NCI-H748 (cell line): ENCODE results near the gene ARHGAP15.

Source experiments
- DNase-seq: peaks from one replicate; lab custom pipeline; 2025; ENCODE audit not compliant: unreplicated experiment; lab: John Stamatoyannopoulos, UW

ARHGAP15 gene

DNA sequence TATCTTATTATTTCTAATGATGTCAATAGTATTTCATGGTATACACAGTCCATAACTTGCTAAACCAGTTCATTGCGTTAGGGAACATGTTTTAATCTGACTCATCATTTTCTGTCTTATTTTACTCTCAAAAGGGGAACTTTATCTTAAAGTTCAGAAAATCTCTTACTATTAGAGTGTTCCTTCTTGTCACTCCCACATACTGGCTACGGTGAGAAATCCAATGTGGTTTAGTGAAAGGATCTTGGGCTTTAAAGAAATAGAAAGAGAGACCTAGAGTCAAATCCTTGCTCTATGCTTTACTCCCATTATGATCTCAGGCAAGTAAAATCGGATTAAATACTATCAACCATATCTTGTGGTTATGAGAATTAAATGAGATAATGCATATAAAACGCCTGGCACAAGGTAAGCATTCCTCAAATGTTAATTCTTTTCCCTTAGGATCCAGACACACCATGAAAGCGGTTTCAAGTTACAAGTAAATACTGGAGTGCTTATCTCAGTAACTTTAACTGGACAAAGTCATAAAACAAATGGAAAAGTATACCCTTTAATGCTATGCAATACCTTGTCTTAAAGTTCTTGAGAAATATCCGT lies 576.0 kb downstream of the ARHGAP15 start:
- DNase-seq, result no peak

DNA sequence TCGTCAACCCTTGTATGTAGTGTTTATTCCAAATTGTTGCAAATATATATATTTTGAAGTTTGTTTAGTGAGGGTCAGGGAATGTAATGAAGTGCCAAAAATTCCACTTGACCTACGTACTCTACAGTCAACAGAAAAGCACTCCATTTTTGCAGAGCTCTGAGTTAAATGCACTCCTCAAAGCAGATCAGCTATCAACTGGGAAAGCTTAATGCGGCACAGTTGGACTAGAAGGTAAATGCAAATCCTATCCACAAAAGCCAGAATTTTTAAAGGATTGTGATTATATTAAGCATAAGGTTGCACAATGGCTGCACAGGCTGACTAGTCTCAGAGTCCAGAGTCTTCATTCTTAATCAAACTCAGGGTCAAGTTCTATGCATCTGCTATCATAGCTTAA lies 577.1 kb downstream of the ARHGAP15 start:
- no peak for DNase-seq

GRCh38 chr2:143708682-143709081 lies 579.5 kb downstream of the ARHGAP15 start:
- no peak for DNase-seq

DNA sequence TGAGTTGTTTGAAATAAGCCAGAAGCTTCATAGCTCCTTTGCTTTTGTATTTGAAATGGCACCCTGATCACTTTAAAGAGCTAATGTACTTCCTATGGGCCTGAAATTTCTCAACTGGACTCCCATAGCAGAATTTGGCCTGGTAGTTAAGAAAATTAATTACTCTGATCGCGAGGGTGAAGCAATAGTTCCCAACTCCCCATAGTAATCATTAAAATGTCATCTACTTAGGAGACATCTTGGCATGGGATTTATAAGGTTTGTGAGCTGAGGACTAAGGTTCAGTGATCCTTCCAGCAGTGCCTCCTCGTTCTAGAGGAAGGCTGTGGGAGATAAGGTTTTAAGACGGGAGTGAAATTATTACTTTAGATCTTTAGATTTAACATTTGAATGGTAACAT lies 581.0 kb downstream of the ARHGAP15 start:
- no peak for DNase-seq

- no peak for DNase-seq
These were observed 581.7 kb downstream of the ARHGAP15 start for GRCh38 chr2:143710879-143711278.

- no peak for DNase-seq
These were observed 587.3 kb downstream of the ARHGAP15 start for GRCh38 chr2:143716522-143716921.

DNA sequence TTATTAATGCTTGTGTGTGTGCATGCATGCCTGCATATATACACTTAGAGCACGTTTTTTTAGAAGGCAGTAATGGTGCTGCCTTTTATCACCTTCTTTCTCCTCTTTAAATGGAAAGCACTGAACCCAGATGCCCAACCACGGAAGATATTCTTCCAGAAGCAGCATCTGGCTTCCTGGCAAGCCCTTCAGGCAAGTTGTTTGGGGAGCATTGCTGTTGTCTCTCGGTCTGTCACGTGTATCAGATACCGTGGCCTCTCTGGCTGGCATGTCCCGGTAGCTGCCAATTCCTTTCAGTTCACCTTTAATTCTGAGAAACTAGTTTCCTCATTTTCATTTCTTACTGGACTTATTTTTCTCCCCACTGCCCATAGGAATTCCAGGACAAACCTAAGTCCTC lies 587.8 kb downstream of the ARHGAP15 start:
- no peak for DNase-seq

DNA sequence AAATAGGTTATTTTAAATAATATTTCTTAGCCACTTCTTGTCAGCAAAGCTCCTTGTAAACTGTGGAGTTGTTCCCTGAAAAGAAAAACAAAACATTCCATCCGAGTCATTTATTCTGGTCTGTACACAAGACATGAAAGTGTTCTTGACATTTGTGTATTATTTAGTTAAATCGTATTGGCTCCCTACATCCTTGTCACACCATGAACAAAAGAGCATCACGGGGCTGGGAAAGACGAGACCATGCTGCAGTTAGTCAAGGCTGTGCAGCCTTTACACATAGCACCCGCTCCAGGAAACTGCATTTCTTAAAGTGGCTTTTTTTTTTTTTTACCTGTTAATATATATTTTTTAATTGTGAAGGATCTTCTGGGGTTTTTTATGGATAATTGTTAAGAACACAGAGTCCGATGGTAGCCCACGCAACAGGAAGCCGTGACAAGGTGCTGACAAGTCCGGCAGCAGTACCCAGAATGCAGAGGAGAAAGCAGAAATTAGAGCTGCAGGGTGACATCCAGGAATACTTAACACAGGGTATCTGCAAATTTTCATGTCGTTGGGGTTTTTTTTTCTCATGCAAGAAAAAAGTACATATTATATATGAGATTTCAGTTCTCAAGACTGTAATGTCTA lies 588.4 kb downstream of the ARHGAP15 start:
- no peak for DNase-seq

GRCh38 chr2:143718745-143719144 lies 589.5 kb downstream of the ARHGAP15 start:
- no peak for DNase-seq

DNA sequence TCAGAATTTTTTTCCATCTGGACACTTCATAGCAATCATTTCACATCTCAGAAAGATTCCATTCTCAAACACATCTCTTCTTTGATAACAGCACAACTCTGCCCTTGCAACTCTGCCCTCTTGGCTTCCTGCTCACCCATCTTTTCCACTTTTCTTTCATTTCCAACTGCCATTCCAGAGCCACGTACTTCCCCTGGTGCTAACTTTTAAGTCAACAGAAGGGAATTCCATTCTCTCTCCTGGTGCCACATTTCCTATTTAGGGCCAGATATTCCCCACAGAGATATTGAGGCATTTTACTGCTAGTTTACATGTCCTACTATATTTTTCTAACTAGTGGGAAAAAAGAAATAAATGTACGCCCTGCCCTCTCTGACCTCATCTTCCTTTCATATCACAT lies 590.2 kb downstream of the ARHGAP15 start:
- no peak for DNase-seq

DNA sequence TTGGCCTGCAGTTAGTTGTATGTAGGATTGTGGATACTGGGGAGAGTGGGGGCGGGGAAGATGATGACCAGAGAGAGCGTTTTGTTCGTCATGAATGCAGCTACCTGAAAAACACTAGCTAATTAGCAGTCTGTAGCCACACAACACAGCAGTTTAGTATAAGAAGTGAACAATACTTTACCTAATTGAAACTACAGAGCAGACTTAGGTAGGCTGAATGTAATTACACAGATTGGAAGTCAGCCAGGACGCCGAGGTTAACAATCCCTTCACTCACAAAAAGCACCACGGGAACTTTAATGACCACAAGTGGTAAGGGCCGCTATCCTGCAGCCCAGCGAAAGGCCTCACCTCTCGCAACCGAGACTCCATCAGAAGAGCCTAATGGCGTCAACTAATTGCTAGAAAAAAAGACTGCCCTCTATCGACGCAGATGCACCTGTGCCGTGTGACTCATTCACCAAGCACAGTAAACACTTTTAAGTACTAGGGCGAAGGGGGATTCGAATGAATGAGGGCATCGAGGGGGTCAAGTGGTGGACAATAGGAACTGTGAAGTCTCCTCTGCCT lies 591.0 kb downstream of the ARHGAP15 start:
- DNase-seq, result peak; percentile 93

DNA sequence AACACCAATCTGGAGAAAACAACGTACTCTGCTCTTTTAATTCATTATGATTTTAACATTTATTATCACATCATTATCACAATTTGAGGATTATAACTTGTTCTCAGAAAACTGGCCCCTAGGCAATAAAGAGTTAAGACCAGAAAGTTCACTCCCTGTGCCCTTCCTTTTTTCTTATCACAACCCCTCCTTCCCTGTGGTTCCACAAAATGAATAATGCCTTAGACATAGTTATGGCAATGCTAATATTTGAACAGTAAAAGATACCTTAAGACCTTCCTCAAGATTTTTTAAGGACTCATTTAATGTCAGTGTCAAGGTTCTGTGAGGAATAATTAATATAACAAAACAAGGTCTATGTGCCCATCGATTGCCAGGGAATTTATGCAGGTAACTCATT lies 596.2 kb downstream of the ARHGAP15 start:
- no peak for DNase-seq

- DNase-seq, result no peak
These were observed 597.1 kb downstream of the ARHGAP15 start for GRCh38 chr2:143726151-143726845.

DNA sequence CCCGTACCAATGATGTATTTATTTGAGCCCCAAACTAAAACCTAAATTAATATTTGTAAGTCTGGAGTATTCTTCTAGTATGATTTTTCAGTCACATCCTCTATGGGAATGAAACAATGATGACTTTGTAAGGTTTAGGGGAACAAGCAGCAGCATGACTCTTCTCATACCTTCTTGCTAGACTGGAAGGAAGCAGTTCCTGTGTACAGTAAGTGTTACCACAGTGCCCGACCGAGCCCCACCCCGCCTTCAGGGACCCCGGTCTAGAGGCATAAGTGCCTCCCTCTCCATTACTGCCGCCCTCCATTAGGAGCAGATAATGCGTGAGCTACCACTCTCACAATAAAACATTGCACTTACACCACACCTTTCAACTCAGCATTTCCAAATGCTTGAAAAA lies 599.3 kb downstream of the ARHGAP15 start:
- DNase-seq, result no peak

GRCh38 chr2:143729296-143729814 lies 600.1 kb downstream of the ARHGAP15 start:
- DNase-seq, result no peak

DNA sequence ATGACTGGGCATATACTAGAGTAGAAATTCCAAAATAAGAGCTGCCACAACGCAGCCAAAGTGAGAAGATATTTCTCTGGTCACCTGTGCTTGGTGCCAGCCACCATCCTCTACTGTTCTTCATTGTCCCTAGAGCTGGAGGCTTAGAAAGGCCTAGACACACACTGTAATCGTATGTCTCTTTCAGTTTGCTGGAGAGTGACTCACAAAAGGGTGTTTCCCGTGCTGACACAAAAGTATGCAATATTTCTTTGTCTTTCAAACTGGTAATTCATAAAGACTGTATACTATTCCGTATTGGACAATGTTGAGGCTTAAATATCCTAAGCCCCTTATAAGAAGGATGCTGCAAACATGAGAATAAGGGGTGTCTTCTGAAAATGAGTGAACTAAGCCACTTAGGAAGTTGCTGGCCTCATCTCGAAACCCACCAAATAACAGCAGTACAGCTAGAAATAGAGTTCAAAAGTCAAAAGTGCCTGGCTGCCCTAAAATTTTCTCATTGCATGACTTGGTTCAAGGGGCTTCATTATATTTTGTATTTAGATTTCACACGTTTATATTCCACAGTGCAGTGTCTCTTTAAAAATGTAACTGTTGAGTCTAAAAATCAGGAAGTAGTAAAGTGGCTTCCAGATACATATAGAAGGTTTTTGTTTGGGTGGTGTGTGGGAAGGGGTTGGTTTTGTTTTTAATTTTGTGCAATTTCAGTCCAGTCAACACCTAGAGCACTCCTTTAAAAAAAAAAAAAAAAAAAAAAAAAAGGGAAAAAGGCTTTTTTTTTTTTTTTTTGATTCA lies 601.1 kb downstream of the ARHGAP15 start:
- no peak for DNase-seq

DNA sequence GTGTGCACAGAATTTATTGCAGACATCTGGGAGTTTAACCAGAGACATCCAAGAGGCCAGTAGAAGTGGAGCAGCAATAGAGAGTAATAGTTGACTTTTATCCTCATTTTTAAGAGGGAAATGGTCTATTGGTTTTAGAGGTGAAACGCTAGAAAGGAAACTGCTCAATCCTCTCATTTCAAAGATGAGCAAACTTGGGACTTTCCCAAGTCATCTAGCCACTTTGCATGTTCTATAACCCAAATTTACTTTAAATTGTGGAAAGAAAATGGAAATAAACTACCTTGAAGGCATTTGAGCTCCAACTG lies 601.7 kb downstream of the ARHGAP15 start:
- no peak for DNase-seq

DNA sequence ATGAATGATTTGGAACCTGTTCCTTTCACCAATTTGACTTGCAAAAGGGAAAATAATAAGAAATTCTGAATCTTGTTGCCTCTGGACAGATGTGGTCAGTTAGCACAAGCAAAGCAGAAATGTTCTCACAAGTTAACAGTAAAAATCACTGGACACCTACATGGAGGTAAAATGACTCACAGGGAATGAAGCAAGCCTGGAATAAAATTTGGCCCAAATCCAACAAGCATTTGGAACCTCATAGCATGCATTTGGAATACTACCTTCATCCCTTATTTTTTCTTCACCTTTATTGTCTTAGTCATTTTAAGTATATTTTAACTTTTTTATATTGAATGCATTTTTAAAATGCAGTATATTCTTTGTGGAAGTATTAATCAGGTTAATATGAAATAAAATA lies 602.9 kb downstream of the ARHGAP15 start:
- peak; percentile 5 for DNase-seq

DNA sequence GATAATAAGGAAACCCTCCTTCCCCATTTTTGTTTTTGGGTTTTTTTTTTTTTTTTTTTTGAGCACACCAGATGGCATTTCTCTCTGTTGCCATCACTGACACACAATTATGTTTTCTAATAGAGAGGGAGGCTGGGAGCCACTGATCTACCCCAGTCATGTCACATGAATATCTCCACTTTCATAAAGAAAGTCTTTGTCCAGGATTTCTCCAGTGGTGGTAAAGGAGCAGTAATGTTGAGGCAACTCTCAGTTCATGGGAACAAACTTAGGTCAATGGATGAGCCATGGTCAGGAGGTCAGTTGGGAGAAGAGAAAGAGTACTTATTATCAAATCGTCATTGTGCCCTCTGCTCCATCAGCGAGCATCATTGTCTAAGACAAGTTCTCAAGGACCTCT lies 603.7 kb downstream of the ARHGAP15 start:
- no peak for DNase-seq

DNA sequence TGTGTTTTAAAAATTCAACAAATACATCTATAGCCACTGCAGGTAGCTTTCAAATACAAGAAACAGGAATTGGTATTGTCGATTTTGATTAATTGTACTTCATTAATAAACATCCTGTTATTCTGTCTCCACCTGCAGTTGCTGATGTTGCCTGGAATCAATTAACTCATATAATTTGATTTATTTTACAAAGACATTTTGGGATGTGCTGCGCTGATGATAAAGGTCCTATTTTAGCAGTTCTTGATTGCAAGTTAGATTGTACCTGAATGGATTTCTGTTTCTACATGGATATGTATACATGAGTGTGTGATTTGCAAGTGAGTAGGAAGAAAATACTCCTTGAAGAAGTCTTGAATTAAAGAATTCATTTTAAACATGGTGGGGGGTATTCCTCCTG lies 605.3 kb downstream of the ARHGAP15 start:
- DNase-seq, result no peak

- no peak for DNase-seq
These were observed 607.7 kb downstream of the ARHGAP15 start for GRCh38 chr2:143736904-143737303.
